ENCODE results near the gene POLR1F. TPM values are rescaled to one million over a fixed set of nuclear protein-coding genes. Genes with fewer than 3 reads are reported as not detected.

POLR1F gene
- total RNA-seq, 2 donors from 2014 or later, result 12.3 to 13.3 TPM

DNA sequence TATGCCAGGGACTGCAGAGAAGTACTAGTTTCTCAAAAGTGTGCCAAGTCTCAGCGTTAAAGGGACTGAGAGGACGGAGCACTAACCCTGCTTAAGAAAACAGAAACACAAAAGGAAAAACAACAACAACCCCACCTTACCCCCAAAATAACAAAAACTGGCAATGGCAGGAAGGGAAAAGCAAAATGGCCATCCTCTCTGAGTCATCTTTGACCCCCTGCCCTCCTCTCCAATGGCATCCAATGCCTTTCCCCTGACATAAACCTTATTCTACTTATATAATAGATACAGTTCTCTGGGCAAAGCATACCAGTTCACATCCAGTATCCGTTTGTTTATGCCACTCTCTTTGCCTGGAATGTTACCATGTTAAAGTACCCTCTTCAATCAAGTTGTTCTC, 1.6 kb downstream of the POLR1F start:
- H3K9me3 ChIP-seq, result no peaks in the 10 kb centered on the region
- H3K36me3 ChIP-seq, result no peaks in the 10 kb centered on the region
- TF ChIP-seq, protein P1, sequence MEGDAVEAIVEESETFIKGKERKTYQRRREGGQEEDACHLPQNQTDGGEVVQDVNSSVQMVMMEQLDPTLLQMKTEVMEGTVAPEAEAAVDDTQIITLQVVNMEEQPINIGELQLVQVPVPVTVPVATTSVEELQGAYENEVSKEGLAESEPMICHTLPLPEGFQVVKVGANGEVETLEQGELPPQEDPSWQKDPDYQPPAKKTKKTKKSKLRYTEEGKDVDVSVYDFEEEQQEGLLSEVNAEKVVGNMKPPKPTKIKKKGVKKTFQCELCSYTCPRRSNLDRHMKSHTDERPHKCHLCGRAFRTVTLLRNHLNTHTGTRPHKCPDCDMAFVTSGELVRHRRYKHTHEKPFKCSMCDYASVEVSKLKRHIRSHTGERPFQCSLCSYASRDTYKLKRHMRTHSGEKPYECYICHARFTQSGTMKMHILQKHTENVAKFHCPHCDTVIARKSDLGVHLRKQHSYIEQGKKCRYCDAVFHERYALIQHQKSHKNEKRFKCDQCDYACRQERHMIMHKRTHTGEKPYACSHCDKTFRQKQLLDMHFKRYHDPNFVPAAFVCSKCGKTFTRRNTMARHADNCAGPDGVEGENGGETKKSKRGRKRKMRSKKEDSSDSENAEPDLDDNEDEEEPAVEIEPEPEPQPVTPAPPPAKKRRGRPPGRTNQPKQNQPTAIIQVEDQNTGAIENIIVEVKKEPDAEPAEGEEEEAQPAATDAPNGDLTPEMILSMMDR (IDR thresholded peaks at IDR 0.05), result no peak
- no peak overlapping the region for H3K9ac ChIP-seq (ENCODE audit: low read depth in 2 of 2, low read length in 2 of 2)
- H3K4me3 ChIP-seq, result peak overlapping the region; percentile 90
- no peaks in the 10 kb centered on the region for H3K4me1 ChIP-seq
- DNase-seq, result no peak
- H3K27ac ChIP-seq, result no peak overlapping the region
- H3K27me3 ChIP-seq, result no peaks in the 10 kb centered on the region
- intact Hi-C loops (cut with DNase I), result no loop called here

DNA sequence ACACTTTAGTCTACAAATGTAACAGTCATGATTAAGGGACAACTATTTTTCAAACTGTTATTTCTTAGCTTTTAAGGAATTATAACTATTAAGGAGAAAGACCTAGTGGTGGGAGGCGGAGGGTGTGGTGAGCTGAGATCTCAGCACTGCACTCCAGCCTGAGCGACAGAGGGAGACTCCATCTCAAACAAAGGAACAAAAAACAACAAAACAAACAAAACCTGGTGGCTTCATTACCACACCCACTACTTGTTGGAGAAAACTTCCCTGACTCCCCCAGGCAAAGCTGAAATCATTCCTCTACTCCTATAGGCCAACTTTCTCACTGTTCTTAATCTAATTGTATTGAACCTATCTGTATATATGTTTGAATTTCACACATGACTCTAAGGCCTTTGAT, 3.2 kb downstream of the POLR1F start:
- TF ChIP-seq, protein P1 (IDR thresholded peaks at IDR 0.05), result no peak
- H3K36me3 ChIP-seq, result no peaks in the 10 kb centered on the region
- H3K9me3 ChIP-seq, result no peaks in the 10 kb centered on the region
- no peak overlapping the region for H3K9ac ChIP-seq (ENCODE audit: low read depth in 2 of 2, low read length in 2 of 2)
- H3K4me1 ChIP-seq, result no peaks in the 10 kb centered on the region
- intact Hi-C loops (cut with DNase I), result no loop called here
- no peak for DNase-seq
- no peak overlapping the region for H3K4me3 ChIP-seq
- no peaks in the 10 kb centered on the region for H3K27me3 ChIP-seq
- H3K27ac ChIP-seq, result no peak overlapping the region

DNA sequence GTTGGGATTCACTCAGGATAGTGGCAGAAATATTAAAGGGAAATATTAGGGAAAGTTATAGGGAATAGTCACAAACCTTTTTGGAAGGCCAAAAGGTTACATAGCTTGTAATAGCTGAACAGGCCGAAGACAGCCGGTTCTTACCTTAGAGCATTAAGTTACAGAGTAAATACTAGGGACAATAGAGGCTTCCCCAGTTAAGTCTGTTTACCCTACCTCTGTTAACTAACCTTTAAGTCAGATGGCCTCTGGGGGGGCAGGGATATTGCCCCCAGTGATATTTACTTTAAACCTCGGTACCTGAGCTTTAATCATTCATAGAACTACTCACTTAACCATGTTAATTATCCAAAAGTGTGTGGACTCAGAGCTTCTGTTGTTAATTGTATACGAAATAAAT, 7.4 kb downstream of the POLR1F start:
- intact Hi-C loops (cut with DNase I), result no loop called here
- Histone ChIP-seq H3K4me1 (no peaks in the 10 kb centered on the region), H3K4me3 (no peak overlapping the region), H3K27me3 (no peaks in the 10 kb centered on the region), H3K27ac (no peak overlapping the region), H3K9ac (ENCODE audit: low read depth in 2 of 2, low read length in 2 of 2) (no peak overlapping the region), H3K36me3 (no peaks in the 10 kb centered on the region), H3K9me3 (no peaks in the 10 kb centered on the region)
- TF ChIP-seq, protein P1 (IDR thresholded peaks at IDR 0.05), result no peak
- no peak for DNase-seq

DNA sequence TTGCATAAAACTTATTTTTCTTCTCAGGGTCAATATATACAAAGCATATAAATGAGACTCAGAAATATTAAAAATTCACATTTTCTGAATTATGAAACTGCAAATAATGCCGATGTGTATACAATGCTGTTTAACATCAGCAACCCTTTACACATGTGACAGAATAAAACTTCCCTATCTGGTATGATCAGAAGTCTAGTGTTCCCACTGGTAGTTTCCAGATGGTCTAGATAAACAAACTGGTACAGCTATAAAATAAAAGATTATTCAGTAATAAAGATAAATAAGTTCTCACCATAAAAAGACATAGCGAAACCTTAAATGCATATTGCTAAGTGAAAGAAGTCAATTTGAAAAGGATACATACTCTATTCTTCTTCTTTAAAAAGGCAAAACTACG, 7.9 kb downstream of the POLR1F start:
- H3K27ac ChIP-seq, result no peak overlapping the region
- no peak for DNase-seq
- TF ChIP-seq, protein P1 (IDR thresholded peaks at IDR 0.05), result no peak
- intact Hi-C loops (cut with DNase I), result no loop called here
- no peaks in the 10 kb centered on the region for H3K4me1 ChIP-seq
- no peaks in the 10 kb centered on the region for H3K9me3 ChIP-seq
- H3K4me3 ChIP-seq, result no peak overlapping the region
- no peaks in the 10 kb centered on the region for H3K36me3 ChIP-seq
- H3K27me3 ChIP-seq, result no peaks in the 10 kb centered on the region
- no peak overlapping the region for H3K9ac ChIP-seq (ENCODE audit: low read depth in 2 of 2, low read length in 2 of 2)

DNA sequence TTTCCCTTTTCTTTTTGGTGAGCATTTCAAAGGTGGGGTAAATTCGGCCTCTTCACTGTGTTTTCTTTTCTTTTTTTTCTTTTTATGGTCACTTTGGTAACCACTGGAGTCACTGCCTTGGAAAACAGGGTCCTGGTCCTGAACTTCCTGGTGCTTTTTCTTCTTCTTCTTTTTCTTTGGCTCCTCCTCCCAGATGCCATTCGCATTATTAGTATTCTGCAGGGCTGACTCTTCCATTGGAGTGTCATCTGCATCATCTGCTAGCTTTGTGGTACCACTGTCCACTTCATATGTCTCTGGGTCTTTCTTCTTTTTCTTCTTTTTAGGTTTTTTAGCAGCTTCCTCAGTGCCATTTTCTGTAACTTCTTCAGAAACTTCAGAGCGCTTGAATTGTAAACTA, 10.5 kb downstream of the POLR1F start:
- intact Hi-C loops (cut with DNase I), result no loop called here
- TF ChIP-seq, protein P1 (IDR thresholded peaks at IDR 0.05), result no peak
- no peaks in the 10 kb centered on the region for H3K36me3 ChIP-seq

DNA sequence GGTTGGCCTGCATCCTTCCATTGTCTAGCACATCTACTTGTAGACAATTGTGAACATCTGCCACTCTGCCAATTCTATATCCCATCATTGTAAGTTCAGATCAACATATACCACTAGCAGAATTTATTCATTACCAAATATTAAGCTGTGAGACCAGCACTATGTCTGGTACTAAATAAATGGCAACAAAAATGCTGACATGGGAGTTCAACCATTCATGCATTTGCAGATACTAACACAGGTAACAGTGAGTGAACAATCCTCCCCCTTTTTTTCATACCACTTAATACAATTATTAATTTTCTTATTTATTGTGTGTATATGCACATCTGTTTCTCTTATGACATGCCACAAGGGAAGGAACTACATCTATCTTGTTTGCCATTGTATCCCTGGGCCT, 11.9 kb downstream of the POLR1F start:
- TF ChIP-seq, protein P1 (IDR thresholded peaks at IDR 0.05), result no peak
- no peaks in the 10 kb centered on the region for H3K27me3 ChIP-seq
- no peaks in the 10 kb centered on the region for H3K9me3 ChIP-seq
- no peak overlapping the region for H3K27ac ChIP-seq
- H3K4me1 ChIP-seq, result no peaks in the 10 kb centered on the region
- no peaks in the 10 kb centered on the region for H3K36me3 ChIP-seq
- no peak overlapping the region for H3K9ac ChIP-seq (ENCODE audit: low read depth in 2 of 2, low read length in 2 of 2)
- no peak for DNase-seq
- intact Hi-C loops (cut with DNase I), result no loop called here
- H3K4me3 ChIP-seq, result no peak overlapping the region

More for the DNA sequence above, 10.5 kb downstream of the POLR1F start:
- H3K27ac ChIP-seq, result no peak overlapping the region
- no peaks in the 10 kb centered on the region for H3K9me3 ChIP-seq
- H3K27me3 ChIP-seq, result no peaks in the 10 kb centered on the region
- no peaks in the 10 kb centered on the region for H3K4me1 ChIP-seq
- H3K9ac ChIP-seq (ENCODE audit: low read depth in 2 of 2, low read length in 2 of 2), result no peak overlapping the region
- H3K4me3 ChIP-seq, result no peak overlapping the region
- DNase-seq, result no peak

All from colonic mucosa (tissue), 4 donors.